ENCODE measurements around the gene CFAP73. TPM values are rescaled to one million over a fixed set of nuclear protein-coding genes. Genes with fewer than 3 reads are reported as not detected.

CFAP73 gene
- total RNA-seq, 1 experiment from 2014 or later = 0.94 TPM

DNA sequence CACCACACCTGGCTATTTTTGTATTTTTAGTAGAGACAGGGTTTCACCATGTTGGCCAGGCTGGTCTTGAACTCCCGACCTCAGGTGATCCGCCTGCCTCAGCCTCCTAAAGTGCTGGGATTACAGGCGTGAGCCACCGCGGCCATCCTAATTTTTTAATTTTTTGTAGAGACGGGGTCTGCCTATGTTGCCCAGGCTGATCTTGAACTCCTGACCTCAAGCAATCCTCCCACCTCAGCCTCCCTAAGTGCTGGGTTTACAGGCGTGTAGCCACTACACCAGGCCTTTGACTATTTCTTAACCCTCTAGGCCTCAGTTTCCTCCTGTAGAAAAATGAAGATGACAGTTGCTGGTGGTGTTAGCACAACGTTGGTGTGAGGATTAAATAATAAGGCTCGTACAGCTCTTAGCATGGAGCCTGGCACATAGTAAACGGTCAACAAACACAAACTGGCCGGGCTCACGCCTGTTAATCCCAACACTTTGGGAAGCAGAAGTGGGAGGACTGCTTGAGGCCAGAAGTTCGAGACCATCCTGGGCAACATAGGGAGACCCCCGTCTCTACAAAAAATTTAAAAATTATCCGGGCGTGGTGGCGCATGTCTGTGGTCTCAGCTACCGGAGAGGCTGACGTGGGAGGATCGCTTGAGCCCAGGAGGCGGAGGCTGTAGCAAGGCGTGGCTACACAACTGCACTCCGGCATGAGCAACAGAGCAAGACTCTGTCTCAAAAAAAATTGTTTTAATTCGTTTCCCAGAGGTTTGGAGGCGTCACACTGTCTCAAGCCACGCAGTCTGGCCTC lies 34.8 kb downstream of the CFAP73 start:
- Mint-ChIP-seq H3K4me1 (peaks cover 14% of the 10 kb centered on the region), H3K27me3 (ENCODE audit: low read depth) (no peaks in the 10 kb centered on the region), H3K9me3 (no peaks in the 10 kb centered on the region), H3K4me3 (peak overlapping the region; percentile 88), H3K27ac (peak overlapping the region; percentile 76), H3K36me3 (peaks cover 36% of the 10 kb centered on the region)
- ChIA-PET CTCF (interaction anchor here (0.5 to 4.3 kb wide), 6 partner anchors 9 to 195 kb away, joined by 3 to 21 read pairs (median 5); partner anchors contain the start of gene RASAL1), POLR2A (no interaction called here)
- DNase-seq (ENCODE audit: low spot score) (no peak), ATAC-seq (peak; percentile 8)
- TF ChIP-seq, protein P1, sequence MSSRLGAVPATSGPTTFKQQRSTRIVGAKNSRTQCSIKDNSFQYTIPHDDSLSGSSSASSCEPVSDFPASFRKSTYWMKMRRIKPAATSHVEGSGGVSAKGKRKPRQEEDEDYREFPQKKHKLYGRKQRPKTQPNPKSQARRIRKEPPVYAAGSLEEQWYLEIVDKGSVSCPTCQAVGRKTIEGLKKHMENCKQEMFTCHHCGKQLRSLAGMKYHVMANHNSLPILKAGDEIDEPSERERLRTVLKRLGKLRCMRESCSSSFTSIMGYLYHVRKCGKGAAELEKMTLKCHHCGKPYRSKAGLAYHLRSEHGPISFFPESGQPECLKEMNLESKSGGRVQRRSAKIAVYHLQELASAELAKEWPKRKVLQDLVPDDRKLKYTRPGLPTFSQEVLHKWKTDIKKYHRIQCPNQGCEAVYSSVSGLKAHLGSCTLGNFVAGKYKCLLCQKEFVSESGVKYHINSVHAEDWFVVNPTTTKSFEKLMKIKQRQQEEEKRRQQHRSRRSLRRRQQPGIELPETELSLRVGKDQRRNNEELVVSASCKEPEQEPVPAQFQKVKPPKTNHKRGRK (CRISPR knock-in tag; IDR thresholded peaks at IDR 0.05; ENCODE audit: borderline replicate concordance) = no peak
- TF ChIP-seq NR3C1 (CRISPR knock-in tag; conservative IDR thresholded peaks at IDR 0.05; ENCODE audit: low read depth) (no peak), GABPB1 (CRISPR knock-in tag; IDR thresholded peaks at IDR 0.05) (no peak), SOX15 (CRISPR knock-in tag; IDR thresholded peaks at IDR 0.05) (no peak), ZBTB21 (CRISPR knock-in tag; IDR thresholded peaks at IDR 0.05; ENCODE audit: borderline replicate concordance) (no peak), ZNF396 (CRISPR knock-in tag; IDR thresholded peaks at IDR 0.05; ENCODE audit: borderline replicate concordance) (no peak), EMX1 (CRISPR knock-in tag; IDR thresholded peaks at IDR 0.05) (no peak), ZNF138 (CRISPR knock-in tag; conservative IDR thresholded peaks at IDR 0.05) (no peak), NFYB (CRISPR knock-in tag; conservative IDR thresholded peaks at IDR 0.05; ENCODE audit: low read depth) (no peak), ZNF423 (CRISPR knock-in tag; IDR thresholded peaks at IDR 0.05) (no peak), NFE2L1 (CRISPR knock-in tag; IDR thresholded peaks at IDR 0.05) (no peak), OVOL2 (CRISPR knock-in tag; IDR thresholded peaks at IDR 0.05; ENCODE audit: borderline replicate concordance) (no peak), NR1H2 (CRISPR knock-in tag; IDR thresholded peaks at IDR 0.05) (no peak)
- TF ChIP-seq, protein P2, sequence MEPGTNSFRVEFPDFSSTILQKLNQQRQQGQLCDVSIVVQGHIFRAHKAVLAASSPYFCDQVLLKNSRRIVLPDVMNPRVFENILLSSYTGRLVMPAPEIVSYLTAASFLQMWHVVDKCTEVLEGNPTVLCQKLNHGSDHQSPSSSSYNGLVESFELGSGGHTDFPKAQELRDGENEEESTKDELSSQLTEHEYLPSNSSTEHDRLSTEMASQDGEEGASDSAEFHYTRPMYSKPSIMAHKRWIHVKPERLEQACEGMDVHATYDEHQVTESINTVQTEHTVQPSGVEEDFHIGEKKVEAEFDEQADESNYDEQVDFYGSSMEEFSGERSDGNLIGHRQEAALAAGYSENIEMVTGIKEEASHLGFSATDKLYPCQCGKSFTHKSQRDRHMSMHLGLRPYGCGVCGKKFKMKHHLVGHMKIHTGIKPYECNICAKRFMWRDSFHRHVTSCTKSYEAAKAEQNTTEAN (CRISPR knock-in tag; IDR thresholded peaks at IDR 0.05) = no peak
- TF ChIP-seq, protein P3, sequence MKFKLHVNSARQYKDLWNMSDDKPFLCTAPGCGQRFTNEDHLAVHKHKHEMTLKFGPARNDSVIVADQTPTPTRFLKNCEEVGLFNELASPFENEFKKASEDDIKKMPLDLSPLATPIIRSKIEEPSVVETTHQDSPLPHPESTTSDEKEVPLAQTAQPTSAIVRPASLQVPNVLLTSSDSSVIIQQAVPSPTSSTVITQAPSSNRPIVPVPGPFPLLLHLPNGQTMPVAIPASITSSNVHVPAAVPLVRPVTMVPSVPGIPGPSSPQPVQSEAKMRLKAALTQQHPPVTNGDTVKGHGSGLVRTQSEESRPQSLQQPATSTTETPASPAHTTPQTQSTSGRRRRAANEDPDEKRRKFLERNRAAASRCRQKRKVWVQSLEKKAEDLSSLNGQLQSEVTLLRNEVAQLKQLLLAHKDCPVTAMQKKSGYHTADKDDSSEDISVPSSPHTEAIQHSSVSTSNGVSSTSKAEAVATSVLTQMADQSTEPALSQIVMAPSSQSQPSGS (CRISPR knock-in tag; IDR thresholded peaks at IDR 0.05; ENCODE audit: borderline replicate concordance, low read depth) = no peak

DNA sequence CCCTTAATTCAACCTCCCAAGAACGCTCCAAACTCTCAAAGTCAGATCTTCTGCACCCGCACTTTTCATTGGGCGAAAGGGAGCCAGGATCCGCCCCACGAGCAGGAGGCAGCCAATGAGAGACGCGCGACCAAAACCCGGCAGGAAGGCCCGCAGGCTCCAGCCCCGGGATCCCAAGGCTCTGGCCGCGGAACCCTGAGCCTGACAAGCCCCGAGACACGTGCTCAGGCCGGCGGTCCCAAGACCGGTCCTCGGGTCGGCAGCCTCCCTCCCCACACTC lies 35.3 kb downstream of the CFAP73 start:
- peak overlapping the region; percentile 88 for H3K4me3 Mint-ChIP-seq
- H3K9me3 Mint-ChIP-seq = no peaks in the 10 kb centered on the region
- no peaks in the 10 kb centered on the region for H3K27me3 Mint-ChIP-seq (ENCODE audit: low read depth)
- CTCF ChIA-PET = interaction anchor here (0.5 to 4.3 kb wide), 9 partner anchors 10 to 241 kb away, joined by 3 to 21 read pairs (median 5); partner anchors contain the start of gene RASAL1
- peak; percentile 84 for ATAC-seq
- peaks cover 14% of the 10 kb centered on the region for H3K4me1 Mint-ChIP-seq
- DNase-seq (ENCODE audit: low spot score) = peak; percentile 89
- peak overlapping the region; percentile 76 for H3K27ac Mint-ChIP-seq
- peaks cover 33% of the 10 kb centered on the region for H3K36me3 Mint-ChIP-seq
- POLR2A ChIA-PET = interaction anchor here (1.6 kb wide), 1 partner anchor 61 kb away, joined by 5 read pairs; no protein-coding TSS in a partner anchor
- TF ChIP-seq PREB (CRISPR knock-in tag; IDR thresholded peaks at IDR 0.05; ENCODE audit: borderline replicate concordance) (peak; percentile 83; the same call in 1 of the 2 replicates), ZNF232 (CRISPR knock-in tag; IDR thresholded peaks at IDR 0.05) (no peak), GRHL2 (CRISPR knock-in tag; IDR thresholded peaks at IDR 0.05; ENCODE audit: insufficient replicate concordance, severe bottlenecking) (no peak), TEAD1 (CRISPR knock-in tag; IDR thresholded peaks at IDR 0.05) (no peak), CREM (CRISPR knock-in tag; IDR thresholded peaks at IDR 0.05) (no peak), ZNF425 (CRISPR knock-in tag; conservative IDR thresholded peaks at IDR 0.05) (no peak), GTF2I (CRISPR knock-in tag; conservative IDR thresholded peaks at IDR 0.05) (no peak), ZNF281 (CRISPR knock-in tag; IDR thresholded peaks at IDR 0.05) (0 out of 2 replicates have a peak, but pooled peaks have one; percentile 38)
- TF ChIP-seq, protein P4, sequence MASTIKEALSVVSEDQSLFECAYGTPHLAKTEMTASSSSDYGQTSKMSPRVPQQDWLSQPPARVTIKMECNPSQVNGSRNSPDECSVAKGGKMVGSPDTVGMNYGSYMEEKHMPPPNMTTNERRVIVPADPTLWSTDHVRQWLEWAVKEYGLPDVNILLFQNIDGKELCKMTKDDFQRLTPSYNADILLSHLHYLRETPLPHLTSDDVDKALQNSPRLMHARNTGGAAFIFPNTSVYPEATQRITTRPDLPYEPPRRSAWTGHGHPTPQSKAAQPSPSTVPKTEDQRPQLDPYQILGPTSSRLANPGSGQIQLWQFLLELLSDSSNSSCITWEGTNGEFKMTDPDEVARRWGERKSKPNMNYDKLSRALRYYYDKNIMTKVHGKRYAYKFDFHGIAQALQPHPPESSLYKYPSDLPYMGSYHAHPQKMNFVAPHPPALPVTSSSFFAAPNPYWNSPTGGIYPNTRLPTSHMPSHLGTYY (CRISPR knock-in tag; IDR thresholded peaks at IDR 0.05) = no peak
